Measurements from ENCODE around the gene PPP2R5A.

GRCh38 chr1:212271823-212272485 is 13.3 kb upstream of the PPP2R5A start:
- TF ChIP-seq POLR2AphosphoS5 (IDR thresholded peaks at IDR 0.05), result no peak
- TF ChIP-seq CTCF (IDR thresholded peaks at IDR 0.05), result no peak
- no peak for TF ChIP-seq EP300 (IDR thresholded peaks at IDR 0.05)
- no peak for TF ChIP-seq POLR2A (IDR thresholded peaks at IDR 0.05)
